ENCODE measurements around the gene CBL. TPM values are rescaled to one million over a fixed set of nuclear protein-coding genes. Genes with fewer than 3 reads are reported as not detected.

CBL gene
- total and polyA plus RNA-seq, 10 of the 15 experiments (the other 5 are each of a cell fraction or from before 2014, with no cell fraction given): 3.9 to 27.1 (median 9.5) TPM

- peak; percentile 92 for TF ChIP-seq PBX3 (IDR thresholded peaks at IDR 0.05; ENCODE audit: insufficient replicate concordance, low read depth, low read length)
- no peak for TF ChIP-seq MYB (IDR thresholded peaks at IDR 0.05; ENCODE audit: borderline replicate concordance, low read depth, low read length)
- TF ChIP-seq EZH2 (IDR thresholded peaks at IDR 0.05; ENCODE audit: borderline replicate concordance, control insufficient read depth, low read depth, low read length): no peak
- TF ChIP-seq TAF1 (IDR thresholded peaks at IDR 0.05; ENCODE audit: borderline replicate concordance, low read depth, low read length): no peak
- TF ChIP-seq ZNF384 (IDR thresholded peaks at IDR 0.05; ENCODE audit: borderline replicate concordance, low read depth, low read length): no peak
Observed at GRCh38 chr11:119195680-119196079, 10.5 kb upstream of the CBL start (continued).

- intact Hi-C loops (cut with micrococcal nuclease; ENCODE audit: unreplicated experiment) (loop anchor here (1.0 to 5.0 kb wide), 3 partner anchors 50 to 132 kb away; partner anchors contain the start of genes ABCG4 and C2CD2L), in situ Hi-C loops (cut with MboI) (no loop called here)
- H3K4me1 ChIP-seq (ENCODE audit: control insufficient read depth, insufficient read depth, low read length): no peaks in the 10 kb centered on the region
- no peaks in the 10 kb centered on the region for H3K79me2 ChIP-seq (ENCODE audit: control insufficient read depth, insufficient read depth, low read length)
- BruUV-seq (replicated peaks): no TSS peak
- peak; percentile 75 to 92 (median 84) for TF ChIP-seq CTCF (IDR thresholded peaks at IDR 0.05 in 2 of 3, conservative IDR thresholded peaks at IDR 0.05 in 1 of 3; ENCODE audit: control insufficient read depth in 2 of 3, extremely low read depth in 1 of 3, insufficient read depth in 1 of 3, low read depth in 3 of 3, low read length in 3 of 3)
- TF ChIP-seq SMARCA5 (IDR thresholded peaks at IDR 0.05): 0 out of 2 replicates have a peak, but pooled peaks have one; percentile 44
- peak; percentile 83 for TF ChIP-seq SMC3 (IDR thresholded peaks at IDR 0.05; ENCODE audit: borderline replicate concordance, low read length)
- TF ChIP-seq ZNF217 (IDR thresholded peaks at IDR 0.05): no peak
- TF ChIP-seq TCF12 (IDR thresholded peaks at IDR 0.05; ENCODE audit: low read depth, low read length): 0 out of 2 replicates have a peak, but pooled peaks have one; percentile 50
- peak; percentile 59 for TF ChIP-seq YY1 (IDR thresholded peaks at IDR 0.05; ENCODE audit: low read depth, low read length)
- no peak for TF ChIP-seq RBBP5 (conservative IDR thresholded peaks at IDR 0.05)
- no peak for TF ChIP-seq FOXM1 (IDR thresholded peaks at IDR 0.05; ENCODE audit: low read depth, low read length)
- peak; percentile 40 for TF ChIP-seq RUNX3 (IDR thresholded peaks at IDR 0.05; ENCODE audit: low read length)
- TF ChIP-seq BRCA1 (IDR thresholded peaks at IDR 0.05; ENCODE audit: low read depth, low read length): no peak
- peak; percentile 92 for TF ChIP-seq RAD21 (IDR thresholded peaks at IDR 0.05; ENCODE audit: insufficient read depth, low read depth, low read length)
- TF ChIP-seq SPI1 (IDR thresholded peaks at IDR 0.05; ENCODE audit: borderline replicate concordance, insufficient read depth, low read depth, low read length): peak; percentile 5; the same call in 1 of the 2 replicates
- H3K36me3 ChIP-seq (ENCODE audit: control insufficient read depth in 2 of 2, insufficient read depth in 2 of 2, low read length in 1 of 2): no peaks in the 10 kb centered on the region
- no peak overlapping the region for H3K4me2 ChIP-seq (ENCODE audit: control insufficient read depth, insufficient read depth)
- no peak overlapping the region for H2AFZ ChIP-seq (ENCODE audit: control insufficient read depth, low read depth, low read length)
- RAD21 ChIA-PET (ENCODE audit: unreplicated experiment): interaction anchor here (1.0 to 1.3 kb wide), 8 partner anchors 9 to 130 kb away, joined by 3 to 7 read pairs (median 5); partner anchors contain the start of genes CBL, NLRX1 and VPS11
- no peaks in the 10 kb centered on the region for H4K20me1 ChIP-seq (ENCODE audit: control insufficient read depth, insufficient read depth)
- no peak overlapping the region for H3K9ac ChIP-seq (ENCODE audit: control insufficient read depth, insufficient read depth, low read length)
- H3K27me3 ChIP-seq (replicated peaks in 1 of 2; ENCODE audit: control insufficient read depth in 2 of 2, insufficient read depth in 2 of 2, low read length in 1 of 2): 0 out of 4 replicates have a peak, but pooled peaks cover 0 to 2% of the 10 kb centered on the region in 2 experiments
- whole genome bisulfite sequencing (ENCODE audit: insufficient coverage, insufficient replicate concordance, low lambda C conversion rate, missing lambda C conversion rate): 25% methylated on average over 4 of the region's 5 CpGs
- peak; percentile 59 for DNase-seq (ENCODE audit: low read depth, low spot score)
- no peak overlapping the region for H3K4me3 ChIP-seq
- peak; percentile 97 for ATAC-seq
- H3K27ac ChIP-seq (ENCODE audit: control insufficient read depth, insufficient read depth): no peak overlapping the region
- peak; percentile 86 for FAIRE-seq
- no peaks in the 10 kb centered on the region for H3K9me3 ChIP-seq (replicated peaks; ENCODE audit: control insufficient read depth, insufficient read depth, low read length)
- POLR2A ChIA-PET: interaction anchor here (1.2 to 1.8 kb wide), 2 partner anchors 104 to 127 kb away, joined by 4 to 5 read pairs; no protein-coding TSS in a partner anchor
- CTCF ChIA-PET: interaction anchor here (0.6 to 3.5 kb wide), 38 partner anchors 9 to 316 kb away, joined by 3 to 31 read pairs (median 5); partner anchors contain the start of genes C2CD2L, CBL, DPAGT1 and HINFP
- SMC1A ChIA-PET (ENCODE audit: uncharacterized antibody, unreplicated experiment): interaction anchor here (0.7 to 2.2 kb wide), 18 partner anchors 8 to 187 kb away, joined by 3 to 12 read pairs (median 4); partner anchors contain the start of gene CBL
Observed at GRCh38 chr11:119196833-119197483, 9.2 kb upstream of the CBL start.

All from GM12878 (cell line).